Measurements from ENCODE around the gene GRID1.

Gene GRID1

GRCh38 chr10:85926136-85926535 lies 440.5 kb downstream of the GRID1 start:
- no peak overlapping the region for H3K4me3 ChIP-seq (ENCODE audit: control insufficient read depth, low read depth, low read length)
- DNase-seq (ENCODE audit: low read depth): no peak
- no peak for TF ChIP-seq CTCF (conservative IDR thresholded peaks at IDR 0.05; ENCODE audit: control insufficient read depth, insufficient read depth, low read depth, low read length)

- DNase-seq (ENCODE audit: low read depth): no peak
- no peak for TF ChIP-seq CTCF (conservative IDR thresholded peaks at IDR 0.05; ENCODE audit: control insufficient read depth, insufficient read depth, low read depth, low read length)
Measured at GRCh38 chr10:85925201-85925750, 441.3 kb downstream of the GRID1 start.

GRCh38 chr10:85924382-85925102 lies 442.1 kb downstream of the GRID1 start:
- no peak for DNase-seq (ENCODE audit: low read depth)
- no peak for TF ChIP-seq CTCF (conservative IDR thresholded peaks at IDR 0.05; ENCODE audit: control insufficient read depth, insufficient read depth, low read depth, low read length)
- no peak overlapping the region for H3K4me3 ChIP-seq (ENCODE audit: control insufficient read depth, low read depth, low read length)

More at GRCh38 chr10:85925201-85925750, 441.3 kb downstream of the GRID1 start:
- no peak overlapping the region for H3K4me3 ChIP-seq (ENCODE audit: control insufficient read depth, low read depth, low read length)

GRCh38 chr10:85922356-85923129 lies 444.1 kb downstream of the GRID1 start:
- TF ChIP-seq CTCF (conservative IDR thresholded peaks at IDR 0.05; ENCODE audit: control insufficient read depth, insufficient read depth, low read depth, low read length): no peak
- no peak for DNase-seq (ENCODE audit: low read depth)
- no peak overlapping the region for H3K4me3 ChIP-seq (ENCODE audit: control insufficient read depth, low read depth, low read length)

GRCh38 chr10:85921789-85922188 lies 444.8 kb downstream of the GRID1 start:
- no peak overlapping the region for H3K4me3 ChIP-seq (ENCODE audit: control insufficient read depth, low read depth, low read length)
- no peak for TF ChIP-seq CTCF (conservative IDR thresholded peaks at IDR 0.05; ENCODE audit: control insufficient read depth, insufficient read depth, low read depth, low read length)
- DNase-seq (ENCODE audit: low read depth): no peak

- no peak for DNase-seq (ENCODE audit: low read depth)
- H3K4me3 ChIP-seq (ENCODE audit: control insufficient read depth, low read depth, low read length): no peak overlapping the region
- TF ChIP-seq CTCF (conservative IDR thresholded peaks at IDR 0.05; ENCODE audit: control insufficient read depth, insufficient read depth, low read depth, low read length): no peak
Measured at GRCh38 chr10:85920311-85920710, 446.3 kb downstream of the GRID1 start.

All from fibroblast of mammary gland (primary cell).